Neural progenitor cell (in vitro differentiated cells): Measurements from ENCODE around the gene PSME4. TPM values are rescaled to one million over a fixed set of nuclear protein-coding genes. Genes with fewer than 3 reads are reported as not detected.

ENCODE experiments used
- DNase-seq: peaks from one replicate; pipeline ENCODE4 v3.0.0-alpha.2; 2016; ENCODE audit warnings: low spot score
- H2AFZ ChIP-seq: fragments of 200-600 bp; sonication (generic); replicated peaks from 2 replicates; pipeline ENCODE4 v1.6.1; 2016; ENCODE audit warnings: antibody characterized with exemption
- H3F3A ChIP-seq: fragments of 200-600 bp; sonication (generic); 2 replicates; pipeline ENCODE4 v1.6.1; 2016; ENCODE audit warnings: antibody characterized with exemption, low read depth
- H3K27ac ChIP-seq: fragments of 200-600 bp; sonication (generic); 2 replicates; pipeline ENCODE4 v1.5.1; 2016; ENCODE audit warnings: mild to moderate bottlenecking
- H3K27me3 ChIP-seq: fragments of 200-600 bp; sonication (generic); 2 replicates; pipeline ENCODE4 v1.6.1; 2016; ENCODE audit warnings: mild to moderate bottlenecking, moderate library complexity
- H3K36me3 ChIP-seq: fragments of 200-600 bp; sonication (generic); 2 replicates; pipeline ENCODE4 v1.5.1; 2016
- H3K4me1 ChIP-seq: fragments of 200-600 bp; sonication (generic); 2 replicates; pipeline ENCODE4 v1.6.1; 2016; ENCODE audit warnings: mixed run types
- H3K4me2 ChIP-seq: fragments of 200-600 bp; sonication (generic); 2 replicates; pipeline ENCODE4 v1.6.1; 2016
- H3K4me3 ChIP-seq: fragments of 200-600 bp; sonication (generic); 2 replicates; pipeline ENCODE4 v1.5.1; 2016
- H3K79me2 ChIP-seq: fragments of 200-600 bp; sonication (generic); 2 replicates; pipeline ENCODE4 v1.6.1; 2016; ENCODE audit warnings: low read depth
- H3K9ac ChIP-seq: fragments of 200-600 bp; sonication (generic); 2 replicates; pipeline ENCODE4 v1.6.1; 2016
- H3K9me3 ChIP-seq: fragments of 200-600 bp; sonication (generic); 2 replicates; pipeline ENCODE4 v1.5.1; 2016; ENCODE audit warnings: low read depth
- H4K20me1 ChIP-seq: fragments of 200-600 bp; sonication (generic); 2 replicates; pipeline ENCODE4 v1.6.1; 2016; ENCODE audit warnings: low read depth
- H3K27ac Mint-ChIP-seq: 3 replicates; pipeline ENCODE4 v1.8.0; 2021; ENCODE audit warnings: mixed read lengths
- H3K27me3 Mint-ChIP-seq: 2 replicates; pipeline ENCODE4 v1.8.0; 2022; ENCODE audit warnings: low read depth, mild to moderate bottlenecking, inconsistent platforms, moderate library complexity, mixed read lengths; ENCODE audit not compliant: insufficient read depth
- H3K36me3 Mint-ChIP-seq: 3 replicates; pipeline ENCODE4 v1.8.0; 2021; ENCODE audit warnings: mixed read lengths
- H3K4me1 Mint-ChIP-seq: 3 replicates; pipeline ENCODE4 v1.8.0; 2021; ENCODE audit warnings: mixed read lengths
- H3K4me3 Mint-ChIP-seq: 3 replicates; pipeline ENCODE4 v1.8.0; 2021; ENCODE audit warnings: mild to moderate bottlenecking, moderate library complexity, mixed read lengths
- H3K9me3 Mint-ChIP-seq: 3 replicates; pipeline ENCODE4 v1.8.0; 2020; ENCODE audit warnings: mixed read lengths
- EZH2 ChIP-seq: fragments of 200-600 bp; sonication (generic); IDR thresholded peaks from 2 replicates; pipeline ENCODE4 v1.6.1; 2017; ENCODE audit warnings: antibody characterized with exemption, mild to moderate bottlenecking, moderate library complexity
- EZH2phosphoT487 ChIP-seq: fragments of 200-600 bp; sonication (generic); IDR thresholded peaks from 2 replicates; pipeline ENCODE4 v1.6.1; 2017; ENCODE audit warnings: antibody characterized with exemption
- total RNA-seq: library from RNA; depleted of rRNA; stranded (reverse); fragments of >200 nt; gene quantifications from 2 replicates; pipeline ENCODE4 v1.2.3, GENCODE V29; 2015; ENCODE audit warnings: low replicate concordance
- TF ChIP-seq, protein P1 (sequence below): fragments of 200-600 bp; sonication (generic); IDR thresholded peaks from 2 replicates; pipeline ENCODE4 v1.5.1; 2017; ENCODE audit warnings: antibody characterized with exemption, mild to moderate bottlenecking

The PSME4 gene
- total RNA-seq, 1 donor from 2014 or later: 72.1 TPM

DNA sequence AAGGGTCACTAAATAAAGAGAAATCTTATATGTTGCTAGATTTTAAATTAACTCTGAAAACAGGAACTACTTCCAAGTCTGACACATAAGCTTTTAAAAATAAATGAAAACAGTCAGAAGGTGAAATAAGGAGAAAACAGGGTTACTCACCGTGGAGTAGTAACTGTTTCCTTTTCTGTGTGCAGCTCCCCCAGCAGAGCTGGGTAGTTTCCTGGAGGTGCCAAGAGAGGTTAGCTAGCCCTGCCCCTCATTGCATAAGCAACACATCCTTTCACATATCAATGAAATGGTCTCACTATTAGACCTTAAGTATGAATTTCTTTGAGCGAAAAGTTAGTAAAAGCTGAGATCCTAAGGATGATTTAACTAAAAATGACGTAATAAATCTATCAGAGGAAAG, 57.1 kb downstream of the PSME4 start:
- no peak for DNase-seq
- Histone ChIP-seq H3K27ac (no peak overlapping the region), H3K4me1 (no peaks in the 10 kb centered on the region), H3K36me3 (peaks cover 29% of the 10 kb centered on the region), H3K9me3 (no peaks in the 10 kb centered on the region), H3K79me2 (no peaks in the 10 kb centered on the region), H4K20me1 (no peaks in the 10 kb centered on the region), H3F3A (no peaks in the 10 kb centered on the region), H3K4me2 (no peak overlapping the region), H3K9ac (no peak overlapping the region), H3K4me3 (no peak overlapping the region), H3K27me3 (no peaks in the 10 kb centered on the region), H2AFZ (no peak overlapping the region)
- Mint-ChIP-seq H3K36me3 (peaks cover 13% of the 10 kb centered on the region), H3K27ac (no peak overlapping the region), H3K27me3 (peaks cover 3% of the 10 kb centered on the region), H3K4me1 (no peaks in the 10 kb centered on the region), H3K4me3 (no peak overlapping the region), H3K9me3 (no peaks in the 10 kb centered on the region)
- no peak for TF ChIP-seq EZH2
- TF ChIP-seq EZH2phosphoT487: no peak

DNA sequence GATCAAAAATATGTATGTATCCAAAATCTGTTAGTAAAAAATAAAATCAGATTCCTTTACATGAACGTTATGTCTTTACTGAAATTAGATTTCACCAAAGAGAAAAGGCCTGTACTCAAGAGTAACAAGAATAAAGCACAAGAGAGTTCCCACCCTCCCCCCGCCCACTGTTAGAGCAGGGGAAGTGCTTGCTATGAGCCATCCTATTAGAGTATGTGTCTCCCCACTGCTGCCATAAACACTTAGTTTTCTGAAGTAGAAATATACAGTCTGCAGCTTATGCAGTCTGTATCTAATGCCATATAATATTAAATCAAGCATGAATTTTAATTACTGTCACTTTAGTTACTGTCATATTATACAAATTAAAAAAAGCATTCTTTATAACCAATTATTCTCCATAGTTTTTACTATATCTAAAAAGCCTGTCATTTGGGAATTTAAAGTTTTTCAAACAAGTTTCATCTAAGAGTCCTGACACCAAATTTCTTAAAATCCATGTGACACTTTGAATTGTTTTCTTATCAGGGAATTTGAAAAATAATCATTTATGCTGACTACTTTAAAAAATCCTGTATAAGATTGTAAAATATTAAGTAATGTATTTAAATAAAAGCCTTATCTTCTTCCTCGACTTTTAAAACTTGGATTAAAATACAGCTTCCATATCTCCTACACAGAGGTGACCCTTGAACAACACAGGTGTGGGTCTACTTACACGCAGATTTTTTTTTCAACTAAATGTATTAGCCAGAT, 59.2 kb downstream of the PSME4 start:
- Histone ChIP-seq H3K4me1 (no peaks in the 10 kb centered on the region), H2AFZ (no peak overlapping the region), H3K27me3 (no peaks in the 10 kb centered on the region), H3K9me3 (no peaks in the 10 kb centered on the region), H3K4me3 (no peak overlapping the region), H3K79me2 (no peaks in the 10 kb centered on the region), H3K27ac (no peak overlapping the region), H3K9ac (no peak overlapping the region), H3K36me3 (peaks cover 27% of the 10 kb centered on the region), H4K20me1 (no peaks in the 10 kb centered on the region), H3F3A (no peaks in the 10 kb centered on the region), H3K4me2 (no peak overlapping the region)
- Mint-ChIP-seq H3K4me1 (no peaks in the 10 kb centered on the region), H3K9me3 (no peaks in the 10 kb centered on the region), H3K27ac (no peak overlapping the region), H3K36me3 (peaks cover 18% of the 10 kb centered on the region), H3K27me3 (peaks cover 3% of the 10 kb centered on the region), H3K4me3 (no peak overlapping the region)
- TF ChIP-seq, protein P1, sequence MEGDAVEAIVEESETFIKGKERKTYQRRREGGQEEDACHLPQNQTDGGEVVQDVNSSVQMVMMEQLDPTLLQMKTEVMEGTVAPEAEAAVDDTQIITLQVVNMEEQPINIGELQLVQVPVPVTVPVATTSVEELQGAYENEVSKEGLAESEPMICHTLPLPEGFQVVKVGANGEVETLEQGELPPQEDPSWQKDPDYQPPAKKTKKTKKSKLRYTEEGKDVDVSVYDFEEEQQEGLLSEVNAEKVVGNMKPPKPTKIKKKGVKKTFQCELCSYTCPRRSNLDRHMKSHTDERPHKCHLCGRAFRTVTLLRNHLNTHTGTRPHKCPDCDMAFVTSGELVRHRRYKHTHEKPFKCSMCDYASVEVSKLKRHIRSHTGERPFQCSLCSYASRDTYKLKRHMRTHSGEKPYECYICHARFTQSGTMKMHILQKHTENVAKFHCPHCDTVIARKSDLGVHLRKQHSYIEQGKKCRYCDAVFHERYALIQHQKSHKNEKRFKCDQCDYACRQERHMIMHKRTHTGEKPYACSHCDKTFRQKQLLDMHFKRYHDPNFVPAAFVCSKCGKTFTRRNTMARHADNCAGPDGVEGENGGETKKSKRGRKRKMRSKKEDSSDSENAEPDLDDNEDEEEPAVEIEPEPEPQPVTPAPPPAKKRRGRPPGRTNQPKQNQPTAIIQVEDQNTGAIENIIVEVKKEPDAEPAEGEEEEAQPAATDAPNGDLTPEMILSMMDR: no peak
- TF ChIP-seq EZH2phosphoT487 (no peak), EZH2 (no peak)
- DNase-seq: no peak

DNA sequence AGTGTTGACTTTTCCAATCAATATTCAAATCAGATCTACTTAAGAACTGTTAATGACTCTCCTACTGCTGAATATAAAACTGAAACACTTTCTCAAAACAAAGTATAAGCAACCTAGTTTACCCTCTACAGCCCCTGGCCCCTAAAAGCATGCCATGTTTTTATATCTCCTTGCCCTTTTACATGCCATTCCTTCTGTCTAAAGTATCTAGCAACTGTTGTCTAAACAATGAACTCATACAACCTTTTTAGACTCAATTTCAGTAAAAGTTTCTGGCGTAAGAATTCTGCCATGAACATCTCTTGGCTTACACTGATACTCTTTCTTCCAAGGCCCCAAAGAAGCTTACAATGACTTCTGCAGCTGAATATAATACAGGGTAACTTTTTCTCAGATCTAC, 63.2 kb downstream of the PSME4 start:
- Mint-ChIP-seq H3K9me3 (no peaks in the 10 kb centered on the region), H3K4me3 (no peak overlapping the region), H3K27ac (no peak overlapping the region), H3K36me3 (peaks cover 30% of the 10 kb centered on the region), H3K4me1 (no peaks in the 10 kb centered on the region), H3K27me3 (peaks cover 2% of the 10 kb centered on the region)
- TF ChIP-seq, protein P1: no peak
- TF ChIP-seq EZH2phosphoT487: no peak
- no peak for TF ChIP-seq EZH2
- H3K4me1 ChIP-seq: no peaks in the 10 kb centered on the region
- H3F3A ChIP-seq: no peaks in the 10 kb centered on the region
- no peak overlapping the region for H3K27ac ChIP-seq
- peaks cover 13% of the 10 kb centered on the region for H3K36me3 ChIP-seq
- H2AFZ ChIP-seq: no peak overlapping the region
- H3K9me3 ChIP-seq: no peaks in the 10 kb centered on the region
- H4K20me1 ChIP-seq: no peaks in the 10 kb centered on the region
- no peak for DNase-seq
- no peak overlapping the region for H3K4me2 ChIP-seq
- H3K79me2 ChIP-seq: no peaks in the 10 kb centered on the region
- H3K4me3 ChIP-seq: no peak overlapping the region
- no peaks in the 10 kb centered on the region for H3K27me3 ChIP-seq
- H3K9ac ChIP-seq: no peak overlapping the region

DNA sequence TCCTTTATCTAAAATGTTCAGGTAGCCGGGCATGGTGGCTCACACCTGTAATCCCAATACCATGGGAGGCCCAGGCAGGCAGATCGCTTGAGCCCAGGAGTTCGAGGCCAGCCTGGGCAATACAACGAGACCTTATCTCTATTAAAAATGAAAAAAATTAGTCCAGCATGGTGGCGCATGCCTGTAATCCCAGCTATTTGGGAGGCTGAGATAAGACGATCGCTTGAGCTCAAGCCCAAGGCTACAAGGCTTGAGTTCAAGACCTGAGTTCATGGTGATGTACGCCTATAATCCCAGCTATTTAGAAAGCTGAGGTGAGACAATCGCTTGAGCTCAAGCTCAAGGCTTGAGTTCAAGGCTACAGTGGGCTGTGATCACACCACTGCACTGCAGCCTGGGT, 65.4 kb downstream of the PSME4 start:
- Histone ChIP-seq H3K79me2 (no peaks in the 10 kb centered on the region), H3F3A (no peaks in the 10 kb centered on the region), H3K9ac (no peak overlapping the region), H3K9me3 (no peaks in the 10 kb centered on the region), H3K27me3 (no peaks in the 10 kb centered on the region), H2AFZ (no peak overlapping the region), H3K4me3 (no peak overlapping the region), H3K27ac (no peak overlapping the region), H3K36me3 (peaks cover 13% of the 10 kb centered on the region), H3K4me2 (no peak overlapping the region), H4K20me1 (no peaks in the 10 kb centered on the region), H3K4me1 (no peaks in the 10 kb centered on the region)
- no peaks in the 10 kb centered on the region for H3K27me3 Mint-ChIP-seq
- no peak overlapping the region for H3K27ac Mint-ChIP-seq
- H3K4me3 Mint-ChIP-seq: no peak overlapping the region
- H3K4me1 Mint-ChIP-seq: no peaks in the 10 kb centered on the region
- TF ChIP-seq, protein P1: no peak
- TF ChIP-seq EZH2: no peak
- no peak for TF ChIP-seq EZH2phosphoT487
- H3K36me3 Mint-ChIP-seq: peaks cover 31% of the 10 kb centered on the region
- no peaks in the 10 kb centered on the region for H3K9me3 Mint-ChIP-seq
- DNase-seq: no peak
